Skeletal muscle tissue (tissue), 4 donors: ENCODE data around the gene RPUSD1. TPM values are rescaled to one million over a fixed set of nuclear protein-coding genes. Genes with fewer than 3 reads are reported as not detected.
"Not testable (repeated sequence)": the region's sequence is repeated elsewhere in the genome, so short reads cannot be mapped to it uniquely, and the experiment has no call there.

ENCODE experiments used
- H3K27ac ChIP-seq: one replicate; pipeline ENCODE4 v1.7.0; 2013; ENCODE audit warnings: mild to moderate bottlenecking, low read depth, low read length, inconsistent platforms
- H3K27me3 ChIP-seq, 3 donors: one replicate each; pipeline ENCODE4 v1.7.0; 2013; ENCODE audit warnings: low read length in 3 of 3; ENCODE audit not compliant: control insufficient read depth in 3 of 3, insufficient read depth in 3 of 3
- H3K36me3 ChIP-seq, 3 donors: one replicate each; pipeline ENCODE4 v1.7.0; 2013; ENCODE audit warnings: low read length in 3 of 3; ENCODE audit not compliant: control insufficient read depth in 3 of 3, insufficient read depth in 3 of 3
- H3K4me1 ChIP-seq, 3 donors: one replicate each; pipeline ENCODE4 v1.7.0; 2013; ENCODE audit warnings: low read length in 3 of 3, mild to moderate bottlenecking in 3 of 3; ENCODE audit not compliant: control insufficient read depth in 3 of 3, insufficient read depth in 3 of 3
- H3K4me3 ChIP-seq, 3 donors: one replicate each; pipeline ENCODE4 v1.7.0; 2013; ENCODE audit warnings: low read length in 3 of 3
- H3K9ac ChIP-seq, 3 donors: one replicate each; pipeline ENCODE4 v1.7.0; 2013; ENCODE audit warnings: low read length in 3 of 3, mild to moderate bottlenecking in 3 of 3, moderate library complexity in 2 of 3, low read depth in 1 of 3
- H3K9me3 ChIP-seq, 3 donors: one replicate each; pipeline ENCODE4 v1.7.0; 2013; ENCODE audit warnings: low read length in 3 of 3; ENCODE audit not compliant: control insufficient read depth in 3 of 3
- total RNA-seq: library from RNA; depleted of rRNA; stranded (reverse); fragments of >200 nt; gene quantifications from one replicate; pipeline ENCODE4 v1.2.3, GENCODE V29; 2014
- donor health status: Osteomylitis.

Gene RPUSD1
- total RNA-seq, 1 donor from 2014 or later, result 8.9 TPM

DNA sequence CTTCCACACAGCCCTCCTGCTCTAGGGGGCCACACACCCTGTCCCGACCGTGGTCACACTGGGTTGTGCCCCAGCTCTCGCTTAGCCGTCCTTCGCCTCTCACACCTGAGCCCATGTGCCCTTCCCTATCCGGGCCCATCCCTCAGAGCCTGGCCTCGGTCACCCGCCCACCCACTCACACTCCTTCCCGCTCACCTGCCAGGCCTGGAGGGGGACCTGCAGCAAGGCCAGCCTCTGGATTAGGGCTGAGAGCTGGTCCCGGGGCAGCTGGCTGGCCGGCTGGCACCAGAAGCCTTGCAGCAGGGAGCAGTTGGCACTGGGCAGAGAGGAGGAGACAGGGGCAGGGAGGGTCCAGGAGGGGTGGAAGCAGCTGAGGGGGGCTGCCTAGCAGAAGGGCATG is 9.7 kb downstream of the RPUSD1 start:
- no peak overlapping the region for H3K9ac ChIP-seq
- no peak overlapping the region for H3K27ac ChIP-seq
- H3K9me3 ChIP-seq, result no peaks in the 10 kb centered on the region
- H3K4me3 ChIP-seq, result no peak overlapping the region
- H3K27me3 ChIP-seq, result peaks cover 56 to 58% (median 56%) of the 10 kb centered on the region in 3 donors
- no peaks in the 10 kb centered on the region for H3K36me3 ChIP-seq
- peaks cover 0 to under 1% (median under 1%) of the 10 kb centered on the region in 3 donors for H3K4me1 ChIP-seq

DNA sequence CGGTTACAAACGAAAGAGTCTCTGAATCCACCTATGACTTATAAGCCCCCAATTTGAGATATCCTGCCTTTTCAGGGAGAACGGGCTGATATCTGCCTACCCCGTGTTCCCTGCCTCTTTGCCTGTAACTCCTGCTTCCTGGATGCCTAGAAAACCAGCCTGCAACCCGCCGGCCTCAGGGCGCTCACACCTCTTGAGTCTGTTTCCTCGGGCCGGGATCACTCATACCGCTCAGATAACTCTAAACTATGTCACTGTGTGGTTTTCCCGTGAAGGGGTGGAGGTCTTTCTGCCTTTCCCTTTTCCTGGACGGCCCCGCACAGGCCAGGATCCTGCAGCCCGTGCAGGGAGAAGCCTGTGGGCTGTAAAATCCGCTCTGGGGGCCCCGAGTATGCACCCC is 10.4 kb downstream of the RPUSD1 start:
- Histone ChIP-seq H3K4me1 (no peaks in the 10 kb centered on the region), H3K27me3 (peaks cover 50 to 53% (median 51%) of the 10 kb centered on the region in 3 donors), H3K27ac (no peak overlapping the region), H3K9me3 (no peaks in the 10 kb centered on the region), H3K36me3 (no peaks in the 10 kb centered on the region), H3K9ac (no peak overlapping the region), H3K4me3 (no peak overlapping the region)

DNA sequence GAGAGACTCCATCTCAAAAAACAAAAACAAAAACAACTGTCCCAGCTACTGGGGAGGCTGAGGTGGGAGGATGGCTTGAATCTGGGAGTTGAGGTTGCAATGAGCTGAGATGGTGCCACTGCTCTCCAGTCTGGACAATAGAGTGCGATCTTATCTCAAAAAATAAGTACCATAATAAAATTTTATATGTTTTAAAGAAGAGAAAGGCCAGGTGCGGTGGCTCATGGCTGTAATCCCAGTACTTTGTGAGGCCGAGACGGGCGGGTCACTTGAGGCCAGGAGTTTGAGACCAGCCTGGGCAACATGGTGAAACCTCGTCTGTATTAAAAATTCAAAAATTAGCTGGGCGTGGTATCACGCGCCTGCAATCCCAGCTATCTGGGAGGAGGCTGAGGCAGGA is 11.4 kb downstream of the RPUSD1 start:
- Histone ChIP-seq H3K9ac (no peak overlapping the region), H3K36me3 (no peaks in the 10 kb centered on the region), H3K4me3 (no peak overlapping the region), H3K9me3 (no peaks in the 10 kb centered on the region), H3K4me1 (no peaks in the 10 kb centered on the region), H3K27ac (no peak overlapping the region), H3K27me3 (peaks cover 40 to 49% (median 42%) of the 10 kb centered on the region in 3 donors)

DNA sequence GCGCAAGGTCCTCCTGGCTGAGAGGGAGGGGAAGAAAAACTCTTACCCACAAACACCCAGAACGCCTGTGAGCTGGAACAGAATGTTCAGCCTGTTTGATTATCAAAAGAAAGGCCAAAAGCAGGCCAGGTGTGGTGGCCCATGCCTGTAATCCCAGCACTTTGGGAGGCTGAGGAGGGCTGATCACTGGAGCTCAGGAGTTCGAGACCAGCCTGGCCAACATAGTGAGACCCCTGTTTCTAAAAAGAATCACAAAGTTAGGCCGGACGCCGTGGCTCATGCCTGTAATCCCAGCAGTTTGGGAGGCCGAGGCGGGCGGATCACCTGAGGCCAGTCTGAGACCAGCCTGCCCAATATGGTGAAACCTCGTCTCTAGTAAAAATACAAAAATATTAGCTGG is 11.9 kb downstream of the RPUSD1 start:
- not testable (repeated sequence) for H3K9ac ChIP-seq, H3K4me3 ChIP-seq, H3K27ac ChIP-seq, H3K36me3 ChIP-seq, H3K4me1 ChIP-seq, H3K9me3 ChIP-seq
- H3K27me3 ChIP-seq, result peaks cover 35 to 44% (median 37%) of the 10 kb centered on the region in 3 donors

DNA sequence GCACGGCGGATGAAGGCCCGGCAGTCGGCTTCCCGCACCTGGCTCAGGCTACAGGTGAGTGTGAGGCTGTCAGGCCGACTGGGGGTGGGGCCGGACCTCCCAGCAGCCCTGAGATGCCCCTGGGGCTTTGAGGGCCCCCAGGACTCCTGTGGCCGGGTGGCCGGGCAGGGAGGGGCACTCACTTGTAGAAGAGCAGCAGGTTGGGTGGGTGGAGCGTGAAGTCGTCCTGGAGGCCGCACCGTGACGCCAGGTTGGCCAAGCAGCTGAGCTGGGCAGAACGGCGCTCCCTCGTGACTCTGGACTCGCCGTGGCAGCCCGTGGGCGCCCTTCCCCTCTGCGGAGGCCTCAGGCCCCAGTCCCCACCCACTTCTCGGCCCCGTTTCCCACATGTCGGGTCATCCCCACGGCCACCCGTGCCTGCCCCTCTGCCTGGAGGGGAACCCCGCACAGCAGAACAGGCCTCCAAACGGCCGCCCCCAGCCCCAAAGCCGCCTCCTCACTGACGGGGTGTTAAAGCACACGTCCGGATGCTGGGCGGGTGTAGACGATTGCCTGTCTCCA is 12.9 kb downstream of the RPUSD1 start:
- peaks cover 25 to 38% (median 27%) of the 10 kb centered on the region in 3 donors for H3K27me3 ChIP-seq
- H3K4me1 ChIP-seq, result no peaks in the 10 kb centered on the region
- H3K9ac ChIP-seq, result no peak overlapping the region

DNA sequence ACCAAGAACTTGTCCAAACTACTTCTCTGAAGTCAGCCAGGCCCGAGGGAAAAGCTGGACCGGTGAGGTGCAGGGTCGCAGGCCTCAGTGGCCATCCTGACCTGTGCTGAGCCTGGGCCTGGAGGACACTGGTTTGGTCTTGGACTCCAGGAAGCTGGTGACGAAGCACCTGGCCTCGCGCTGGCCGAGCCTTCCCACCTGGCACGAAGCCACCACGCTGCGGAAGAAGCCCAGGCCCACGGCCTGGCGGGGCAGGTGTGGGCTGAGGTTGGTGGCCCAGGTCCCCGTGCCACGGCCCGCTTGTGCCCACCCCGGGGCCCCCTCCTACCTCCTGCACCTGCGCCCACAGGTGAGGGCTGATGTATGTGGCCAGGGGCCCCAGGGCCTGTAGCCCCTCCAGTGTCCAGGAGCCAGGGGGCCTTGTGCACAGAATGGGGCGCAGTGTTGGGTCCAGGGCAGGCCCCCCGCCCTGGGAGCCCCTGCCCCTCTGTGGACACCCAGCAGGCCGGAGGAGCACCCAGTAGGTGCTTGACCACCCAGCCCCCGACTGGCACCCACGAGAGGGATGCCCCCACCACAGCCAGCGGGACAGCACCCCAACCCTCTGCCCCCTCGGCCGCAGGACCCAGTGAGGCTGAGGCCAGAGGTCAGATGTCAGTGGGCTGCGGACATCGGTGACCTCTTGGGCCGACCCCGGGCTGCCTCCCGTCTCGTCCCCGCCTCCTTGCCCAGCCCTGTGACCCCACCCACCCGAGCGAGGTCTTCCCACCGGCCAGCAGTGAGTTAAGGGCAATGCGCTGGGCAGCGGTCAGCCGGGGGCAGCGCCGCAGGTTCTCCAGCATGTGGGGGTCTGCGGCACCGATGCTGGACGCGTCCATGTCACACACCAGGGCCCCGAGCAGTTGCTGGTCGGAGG is 13.8 kb downstream of the RPUSD1 start:
- no peaks in the 10 kb centered on the region for H3K9me3 ChIP-seq
- H3K4me1 ChIP-seq, result no peaks in the 10 kb centered on the region
- H3K9ac ChIP-seq, result no peak overlapping the region
- no peaks in the 10 kb centered on the region for H3K36me3 ChIP-seq
- peaks cover 18 to 33% (median 19%) of the 10 kb centered on the region in 3 donors for H3K27me3 ChIP-seq
- no peak overlapping the region for H3K27ac ChIP-seq
- H3K4me3 ChIP-seq, result no peak overlapping the region

More for the DNA sequence above, 12.9 kb downstream of the RPUSD1 start:
- Histone ChIP-seq H3K27ac (no peak overlapping the region), H3K9me3 (no peaks in the 10 kb centered on the region), H3K36me3 (no peaks in the 10 kb centered on the region), H3K4me3 (no peak overlapping the region)

DNA sequence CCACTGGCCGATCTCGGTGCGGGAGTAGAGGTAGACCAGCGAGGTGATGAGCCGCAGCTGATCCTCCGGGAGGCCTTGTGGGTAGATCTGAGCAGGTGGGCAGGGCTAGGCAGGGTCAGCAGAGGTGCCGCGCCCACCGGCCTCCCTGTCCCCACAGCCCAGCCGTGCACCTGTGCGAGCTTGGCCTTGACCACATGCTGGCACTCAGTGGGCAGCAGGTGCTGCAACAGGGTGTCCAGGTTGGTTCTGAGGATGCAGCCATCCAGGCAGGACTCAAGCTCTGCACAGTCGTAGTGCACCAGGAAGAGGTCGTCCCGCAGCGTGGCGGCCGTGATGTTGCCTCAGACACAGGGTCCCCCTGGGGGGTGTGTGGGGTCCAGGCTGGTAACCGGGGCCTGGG is 15.2 kb downstream of the RPUSD1 start:
- H3K36me3 ChIP-seq, result no peaks in the 10 kb centered on the region
- no peak overlapping the region for H3K27ac ChIP-seq
- H3K4me3 ChIP-seq, result no peak overlapping the region
- H3K27me3 ChIP-seq, result peaks cover 11 to 24% (median 12%) of the 10 kb centered on the region in 3 donors
- H3K9me3 ChIP-seq, result no peaks in the 10 kb centered on the region
- H3K4me1 ChIP-seq, result no peaks in the 10 kb centered on the region
- no peak overlapping the region for H3K9ac ChIP-seq

DNA sequence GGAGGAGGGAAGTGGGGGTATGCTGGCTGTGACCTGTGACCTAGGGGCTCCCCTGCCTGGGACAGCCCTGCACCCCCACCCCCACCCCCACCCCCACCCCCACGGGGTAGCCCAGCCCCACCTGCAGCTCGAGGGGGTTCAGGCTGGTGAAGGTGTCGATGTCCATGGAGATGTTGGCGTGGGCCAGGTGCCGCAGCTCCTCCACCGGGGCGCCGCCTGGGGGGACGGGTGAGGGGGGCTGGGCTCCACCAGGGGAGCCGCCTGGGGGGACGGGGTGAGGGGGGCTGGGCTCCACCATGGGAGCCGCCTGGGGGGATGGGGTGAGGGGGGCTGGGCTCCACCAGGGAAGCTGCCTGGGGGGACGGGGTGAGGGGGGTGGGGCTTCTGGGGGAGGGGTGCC is 17.8 kb downstream of the RPUSD1 start:
- Histone ChIP-seq H3K4me3 (no peak overlapping the region), H3K27ac (no peak overlapping the region), H3K9ac (no peak overlapping the region), H3K36me3 (no peaks in the 10 kb centered on the region), H3K4me1 (no peaks in the 10 kb centered on the region), H3K9me3 (no peaks in the 10 kb centered on the region), H3K27me3 (peaks cover 8 to 32% (median 10%) of the 10 kb centered on the region in 3 donors)

DNA sequence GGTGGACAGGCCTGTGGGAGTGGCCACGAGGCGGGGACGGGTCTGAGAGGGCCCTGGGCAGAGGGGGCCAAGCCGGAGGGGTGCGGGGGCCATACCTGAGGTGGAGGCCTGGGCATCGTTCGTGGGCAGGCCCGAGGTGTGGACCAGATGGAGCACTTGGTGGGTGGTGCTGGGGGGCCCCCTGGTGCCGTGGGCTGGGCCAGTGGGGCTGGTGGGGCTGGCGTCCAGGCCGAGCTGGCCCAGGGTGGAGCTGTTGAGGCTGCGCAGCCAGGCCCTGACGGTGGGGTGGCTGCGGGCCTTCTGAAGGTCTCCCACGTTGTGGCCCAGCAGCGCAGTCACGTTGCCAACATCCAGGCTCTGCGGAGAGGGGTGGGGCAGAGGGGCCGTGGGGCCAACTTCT is 18.2 kb downstream of the RPUSD1 start:
- no peak overlapping the region for H3K4me3 ChIP-seq
- H3K27me3 ChIP-seq, result peaks cover 8 to 34% (median 14%) of the 10 kb centered on the region in 3 donors
- no peak overlapping the region for H3K27ac ChIP-seq
- H3K9ac ChIP-seq, result no peak overlapping the region
- no peaks in the 10 kb centered on the region for H3K9me3 ChIP-seq
- no peaks in the 10 kb centered on the region for H3K4me1 ChIP-seq
- no peaks in the 10 kb centered on the region for H3K36me3 ChIP-seq

DNA sequence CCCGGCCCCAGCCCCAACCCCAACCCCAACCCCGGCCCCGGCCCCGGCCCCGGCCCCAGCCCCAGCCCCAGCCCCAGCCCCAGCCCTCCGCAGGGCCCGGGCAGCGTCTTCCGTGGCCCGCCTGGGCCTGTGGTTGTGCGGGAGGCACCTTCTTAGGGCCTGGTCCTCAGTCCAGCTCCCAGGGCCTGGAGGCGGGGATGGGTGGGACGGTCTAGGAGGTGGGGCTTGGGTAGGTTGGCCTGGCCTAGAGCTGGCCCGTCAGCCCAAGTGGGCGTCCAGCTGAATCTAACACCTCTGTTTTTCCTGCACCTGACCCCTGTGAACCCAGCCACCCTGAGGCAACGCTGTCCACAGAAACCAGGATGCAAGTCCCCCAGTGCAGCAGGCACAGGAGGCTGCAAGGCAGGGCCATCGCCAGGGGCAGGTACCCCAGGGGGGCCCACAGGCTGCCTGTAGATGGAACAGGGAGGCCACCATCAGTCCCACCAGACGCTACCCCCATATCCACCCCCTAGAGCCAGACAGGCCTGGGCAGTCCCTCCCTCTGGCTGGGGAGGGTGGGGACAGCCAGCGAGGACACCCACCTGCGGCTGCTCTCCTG is 18.9 kb downstream of the RPUSD1 start:
- H3K27me3 ChIP-seq, result peaks cover 8 to 36% (median 14%) of the 10 kb centered on the region in 3 donors
- no peaks in the 10 kb centered on the region for H3K36me3 ChIP-seq

More for the DNA sequence above, 18.9 kb downstream of the RPUSD1 start:
- Histone ChIP-seq H3K9ac (no peak overlapping the region), H3K4me3 (no peak overlapping the region), H3K27ac (no peak overlapping the region), H3K9me3 (no peaks in the 10 kb centered on the region), H3K4me1 (no peaks in the 10 kb centered on the region)
